Duodenal mucosa (tissue), 2 donors: ENCODE data around the gene MCRIP1.

Source experiments
- H3K27ac ChIP-seq: one replicate; pipeline ENCODE4 v1.7.0; 2013; ENCODE audit warnings: low read depth, low read length
- H3K27me3 ChIP-seq, 2 donors: one replicate each; pipeline ENCODE4 v1.7.0; 2013; ENCODE audit warnings: low read length in 2 of 2, control low read depth in 1 of 2; ENCODE audit not compliant: insufficient read depth in 2 of 2, control insufficient read depth in 1 of 2
- H3K36me3 ChIP-seq, 2 donors: one replicate each; pipeline ENCODE4 v1.7.0; 2013; ENCODE audit warnings: low read length in 2 of 2, control low read depth in 1 of 2; ENCODE audit not compliant: insufficient read depth in 2 of 2, control insufficient read depth in 1 of 2
- H3K4me1 ChIP-seq, 2 donors: one replicate each; pipeline ENCODE4 v1.7.0; 2013; ENCODE audit warnings: low read length in 2 of 2, control low read depth in 1 of 2; ENCODE audit not compliant: insufficient read depth in 2 of 2, control insufficient read depth in 1 of 2
- H3K4me3 ChIP-seq, 2 donors: one replicate each; pipeline ENCODE4 v1.7.0; 2013; ENCODE audit warnings: low read length in 2 of 2, low read depth in 1 of 2
- H3K9ac ChIP-seq, 2 donors: one replicate each; pipeline ENCODE4 v1.7.0; 2013; ENCODE audit warnings: low read length in 2 of 2, low read depth in 1 of 2
- H3K9me3 ChIP-seq, 2 donors: one replicate each; pipeline ENCODE4 v1.7.0; 2013; ENCODE audit warnings: low read length in 2 of 2, control low read depth in 1 of 2; ENCODE audit not compliant: control insufficient read depth in 1 of 2

Gene MCRIP1

DNA sequence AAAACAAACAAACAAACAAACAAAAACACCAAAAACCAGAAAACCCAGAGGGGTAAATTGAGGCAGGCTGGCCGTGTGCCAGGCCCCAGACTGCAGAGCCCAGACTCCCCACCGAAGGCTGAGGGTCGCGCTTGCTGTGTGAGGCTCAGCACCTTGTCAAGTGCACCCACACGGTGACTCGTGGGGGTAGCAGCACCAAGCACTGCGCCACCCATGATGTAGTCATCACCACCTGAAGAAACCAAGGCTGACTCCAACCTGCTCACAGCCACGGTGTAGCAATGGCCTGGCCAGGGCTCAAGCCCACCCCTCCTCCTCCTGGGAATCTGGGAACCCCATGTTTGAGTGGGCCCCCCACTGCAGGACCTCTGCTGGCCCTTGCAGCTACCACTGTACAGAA is 11.9 kb downstream of the MCRIP1 start:
- Histone ChIP-seq H3K9me3 (no peaks in the 10 kb centered on the region), H3K36me3 (no peaks in the 10 kb centered on the region), H3K4me3 (peak overlapping the region in 1 of 2 donors; percentile 21), H3K9ac (peak overlapping the region; percentile 13 to 54), H3K27ac (peak overlapping the region; percentile 58), H3K4me1 (peaks cover 15 to 17% of the 10 kb centered on the region in 2 donors), H3K27me3 (peaks cover 0 to 3% of the 10 kb centered on the region in 2 donors)

- H3K36me3 ChIP-seq: no peaks in the 10 kb centered on the region
- no peaks in the 10 kb centered on the region for H3K9me3 ChIP-seq
- no peak overlapping the region for H3K9ac ChIP-seq
- no peak overlapping the region for H3K27ac ChIP-seq
- H3K4me1 ChIP-seq: peaks cover 22 to 23% of the 10 kb centered on the region in 2 donors
- H3K4me3 ChIP-seq: no peak overlapping the region
- peaks cover 0 to 3% of the 10 kb centered on the region in 2 donors for H3K27me3 ChIP-seq
Measured at GRCh38 chr17:81819708-81820107, 13.4 kb downstream of the MCRIP1 start.

- no peak overlapping the region for H3K4me3 ChIP-seq
- H3K9ac ChIP-seq: no peak overlapping the region
- peaks cover 21 to 22% of the 10 kb centered on the region in 2 donors for H3K4me1 ChIP-seq
- H3K27me3 ChIP-seq: peaks cover 0 to 3% of the 10 kb centered on the region in 2 donors
- H3K27ac ChIP-seq: no peak overlapping the region
- no peaks in the 10 kb centered on the region for H3K9me3 ChIP-seq
- H3K36me3 ChIP-seq: no peaks in the 10 kb centered on the region
Measured at GRCh38 chr17:81817758-81818147, 15.3 kb downstream of the MCRIP1 start.

- H3K36me3 ChIP-seq: no peaks in the 10 kb centered on the region
- peaks cover 6 to 7% of the 10 kb centered on the region in 2 donors for H3K4me1 ChIP-seq
- H3K4me3 ChIP-seq: peak overlapping the region in 1 of 2 donors; percentile 24
- peaks cover 0 to 10% of the 10 kb centered on the region in 2 donors for H3K27me3 ChIP-seq
- H3K27ac ChIP-seq: peak overlapping the region; percentile 42
- H3K9ac ChIP-seq: peak overlapping the region in 1 of 2 donors; percentile 10
- no peaks in the 10 kb centered on the region for H3K9me3 ChIP-seq
Measured at GRCh38 chr17:81815646-81815986, 17.5 kb downstream of the MCRIP1 start.

DNA sequence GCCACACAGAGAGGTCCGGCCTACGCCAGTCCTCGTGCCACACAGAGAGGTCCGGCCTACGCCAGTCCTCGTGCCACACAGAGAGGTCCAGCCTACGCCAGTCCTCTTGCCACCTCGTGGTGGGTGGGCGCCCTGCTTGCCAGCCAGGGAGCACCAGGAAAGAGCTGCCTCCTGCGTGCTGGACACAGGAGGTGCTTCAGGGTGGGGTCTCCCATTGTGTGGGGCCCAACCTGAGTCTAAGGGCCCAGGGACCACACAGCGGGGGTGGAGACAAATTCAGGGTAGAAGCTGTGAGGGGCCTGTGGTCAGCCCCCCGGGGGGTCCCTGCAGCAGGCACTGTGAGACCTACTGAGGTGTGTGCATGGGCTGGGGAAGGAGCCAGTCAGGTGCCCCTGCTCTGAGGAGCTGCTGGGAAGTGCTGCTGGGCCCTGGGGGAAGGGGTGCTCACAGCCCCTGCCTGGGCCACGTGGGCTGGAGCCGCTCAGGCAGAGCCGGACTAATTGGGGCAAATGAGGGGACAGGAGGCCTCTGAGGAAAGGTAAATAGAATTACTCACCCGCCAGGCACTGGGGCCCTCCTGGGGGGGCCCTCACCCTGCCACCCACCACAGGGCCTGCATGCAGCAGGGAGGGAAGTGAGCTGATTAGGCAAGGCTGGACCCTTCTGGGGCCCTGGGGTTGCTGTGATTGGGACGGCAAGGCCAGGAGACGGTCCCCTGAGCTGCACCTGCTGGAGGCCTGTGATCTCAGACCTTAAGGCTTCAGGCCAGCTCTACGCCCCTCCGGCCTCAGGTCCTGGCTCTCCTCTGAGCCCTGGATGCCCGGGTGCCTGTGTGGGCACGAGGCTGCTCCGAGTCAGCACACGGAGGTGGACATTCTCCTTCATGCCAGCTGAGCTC is 18.1 kb downstream of the MCRIP1 start:
- H3K27me3 ChIP-seq: peaks cover 0 to 10% of the 10 kb centered on the region in 2 donors

DNA sequence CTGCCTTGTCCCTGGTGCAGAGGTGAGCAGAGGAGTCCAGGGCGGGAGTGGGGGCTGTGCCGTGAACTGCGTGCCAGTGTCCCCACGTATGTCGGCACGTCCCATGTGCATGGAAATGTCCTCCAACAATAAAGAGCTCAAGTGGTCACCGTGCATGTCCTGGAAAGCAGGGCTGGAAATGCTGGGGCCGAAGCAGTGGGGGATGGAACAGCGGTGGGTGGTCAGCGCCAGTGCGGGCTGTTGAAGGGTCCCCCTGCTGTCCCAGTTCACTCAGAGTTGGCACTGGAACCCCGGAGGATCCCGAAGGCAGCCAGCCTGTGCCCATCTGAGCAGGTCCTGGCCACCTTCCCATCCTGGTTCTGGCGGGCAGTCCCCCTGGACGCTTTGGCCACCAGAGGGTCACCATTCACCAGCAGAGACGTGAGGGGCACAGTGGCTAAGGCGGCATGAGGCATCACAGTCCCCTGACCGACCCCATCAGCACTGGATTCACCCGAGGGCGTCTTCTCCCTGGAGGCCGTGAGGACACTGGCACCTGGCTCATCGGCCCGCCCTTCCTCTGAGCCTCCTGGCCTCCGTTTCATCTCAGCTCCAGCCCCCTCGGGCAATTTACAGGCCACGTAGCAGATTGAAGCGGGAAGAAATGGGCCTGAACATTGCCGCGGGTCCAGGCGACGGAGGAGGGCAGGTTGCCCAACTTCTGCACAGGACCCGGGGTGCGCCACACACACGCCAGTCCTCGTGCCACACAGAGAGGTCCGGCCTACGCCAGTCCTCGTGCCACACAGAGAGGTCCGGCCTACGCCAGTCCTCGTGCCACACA is 19.0 kb downstream of the MCRIP1 start:
- peaks cover 6 to 7% of the 10 kb centered on the region in 2 donors for H3K4me1 ChIP-seq
- H3K9ac ChIP-seq: no peak overlapping the region
- no peaks in the 10 kb centered on the region for H3K9me3 ChIP-seq
- peak overlapping the region; percentile 32 for H3K27ac ChIP-seq
- H3K27me3 ChIP-seq: peaks cover 0 to 14% of the 10 kb centered on the region in 2 donors
- H3K4me3 ChIP-seq: no peak overlapping the region
- H3K36me3 ChIP-seq: no peaks in the 10 kb centered on the region

More for the DNA sequence above, 18.1 kb downstream of the MCRIP1 start:
- Histone ChIP-seq H3K9me3 (no peaks in the 10 kb centered on the region), H3K4me3 (peak overlapping the region in 1 of 2 donors; percentile 24), H3K36me3 (no peaks in the 10 kb centered on the region), H3K9ac (peak overlapping the region in 1 of 2 donors; percentile 10), H3K27ac (peak overlapping the region; percentile 42), H3K4me1 (peaks cover 6 to 7% of the 10 kb centered on the region in 2 donors)

DNA sequence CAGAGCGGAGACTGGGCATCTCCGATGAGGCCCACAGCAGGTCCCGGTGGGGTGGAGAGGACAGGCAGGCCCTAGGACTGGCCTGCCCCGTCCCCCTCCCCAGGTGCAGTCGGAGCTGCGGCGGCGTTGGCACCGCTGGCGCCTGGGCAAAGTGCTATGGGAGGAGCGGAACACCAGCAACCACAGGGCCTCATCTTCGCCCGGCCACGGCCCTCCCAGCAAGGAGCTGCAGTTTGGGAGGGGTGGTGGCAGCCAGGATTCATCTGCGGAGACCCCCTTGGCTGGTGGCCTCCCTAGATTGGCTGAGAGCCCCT is 19.8 kb downstream of the MCRIP1 start:
- Histone ChIP-seq H3K9ac (no peak overlapping the region), H3K36me3 (no peaks in the 10 kb centered on the region), H3K9me3 (no peaks in the 10 kb centered on the region), H3K27me3 (peaks cover 0 to 18% of the 10 kb centered on the region in 2 donors), H3K27ac (no peak overlapping the region), H3K4me1 (peaks cover 6 to 7% of the 10 kb centered on the region in 2 donors), H3K4me3 (no peak overlapping the region)

GRCh38 chr17:81812571-81813370 is 20.3 kb downstream of the MCRIP1 start:
- no peak overlapping the region for H3K9ac ChIP-seq
- H3K27ac ChIP-seq: no peak overlapping the region
- H3K27me3 ChIP-seq: peaks cover 5 to 23% of the 10 kb centered on the region in 2 donors

GRCh38 chr17:81811705-81812570 is 21.2 kb downstream of the MCRIP1 start:
- no peak overlapping the region for H3K27ac ChIP-seq
- H3K4me1 ChIP-seq: peaks cover 6 to 7% of the 10 kb centered on the region in 2 donors
- no peaks in the 10 kb centered on the region for H3K9me3 ChIP-seq
- H3K27me3 ChIP-seq: peaks cover 12 to 31% of the 10 kb centered on the region in 2 donors
- no peaks in the 10 kb centered on the region for H3K36me3 ChIP-seq
- H3K4me3 ChIP-seq: no peak overlapping the region
- no peak overlapping the region for H3K9ac ChIP-seq

More at GRCh38 chr17:81812571-81813370, 20.3 kb downstream of the MCRIP1 start:
- no peaks in the 10 kb centered on the region for H3K9me3 ChIP-seq
- no peak overlapping the region for H3K4me3 ChIP-seq
- no peaks in the 10 kb centered on the region for H3K36me3 ChIP-seq
- H3K4me1 ChIP-seq: peaks cover 6 to 7% of the 10 kb centered on the region in 2 donors
